GM12878 (cell line): ENCODE measurements around the gene BICRA. TPM values are rescaled to one million over a fixed set of nuclear protein-coding genes. Genes with fewer than 3 reads are reported as not detected.

ENCODE experiments used
- ATAC-seq: fragments of 200-7000 bp; cut with Tn5 transposase; 3 replicates; pipeline ENCODE4 v1.9.1; 2020; ENCODE audit warnings: mild to moderate bottlenecking, moderate library complexity
- BruUV-seq: library from RNA; stranded (reverse); fragments of 400-500 nt; replicated peaks from 2 replicates; lab custom pipeline; 2021; lab: Mats Ljungman, UMichigan
- CTCF ChIA-PET: fragments of 300-600 bp; sonication (Branson Sonifier 250); formaldehyde crosslinking; extraction: SDS; loops from one replicate; lab custom pipeline; 2021; ENCODE audit warnings: inconsistent platforms; lab: Yijun Ruan, JAX
- POLR2A ChIA-PET: fragments of 350-600 bp; formaldehyde crosslinking; extraction: SDS; loops from one replicate; lab custom pipeline; 2021; ENCODE audit warnings: inconsistent platforms; lab: Charles Lee
- RAD21 ChIA-PET: fragments of 300-600 bp; sonication (Branson Sonifier 250); formaldehyde crosslinking; loops from one replicate; lab custom pipeline; 2023; ENCODE audit warnings: antibody characterized with exemption; ENCODE audit not compliant: unreplicated experiment; lab: Charles Lee
- SMC1A ChIA-PET: fragments of 300-600 bp; sonication (Branson Sonifier 250); formaldehyde crosslinking; loops from one replicate; lab custom pipeline; 2023; ENCODE audit not compliant: unreplicated experiment, uncharacterized antibody; lab: Charles Lee
- DNase-seq: peaks from one replicate; pipeline ENCODE4 v3.0.0-alpha.2; 2011; ENCODE audit warnings: low read depth, low spot score
- FAIRE-seq: peaks from 3 replicates; lab custom pipeline; 2011; peaks lifted over from hg19 to GRCh38; lab: Jason Lieb, UNC
- H2AFZ ChIP-seq: 2 replicates; pipeline ENCODE4 v1.6.0; 2011; ENCODE audit warnings: low read depth, low read length, control low read depth; ENCODE audit not compliant: control insufficient read depth
- H3K27ac ChIP-seq: 2 replicates; pipeline ENCODE4 v1.5.1; 2011; ENCODE audit warnings: control low read depth; ENCODE audit not compliant: control insufficient read depth, insufficient read depth
- H3K27me3 ChIP-seq, 2 experiments: replicated peaks in 1 of 2; 2 replicates each; pipeline versions ENCODE4 v1.6.0 to v1.6.1; 2011; ENCODE audit warnings: low read length in 1 of 2; ENCODE audit not compliant: control insufficient read depth in 2 of 2, insufficient read depth in 2 of 2
- H3K36me3 ChIP-seq, 2 experiments: 2 replicates each; pipeline ENCODE4 v1.5.1; 2011; ENCODE audit warnings: low read length in 1 of 2; ENCODE audit not compliant: control insufficient read depth in 2 of 2, insufficient read depth in 2 of 2
- H3K4me1 ChIP-seq: 2 replicates; pipeline ENCODE4 v1.6.1; 2011; ENCODE audit warnings: mild to moderate bottlenecking, low read length, moderate library complexity, mixed read lengths; ENCODE audit not compliant: control insufficient read depth, insufficient read depth
- H3K4me2 ChIP-seq: 2 replicates; pipeline ENCODE4 v1.6.0; 2011; ENCODE audit warnings: control low read depth; ENCODE audit not compliant: control insufficient read depth, insufficient read depth
- H3K4me3 ChIP-seq: fragments of 200-600 bp; sonication (generic); 2 replicates; pipeline ENCODE4 v1.5.1; 2016
- H3K79me2 ChIP-seq: 2 replicates; pipeline ENCODE4 v1.6.0; 2011; ENCODE audit warnings: low read length; ENCODE audit not compliant: control insufficient read depth, insufficient read depth
- H3K9ac ChIP-seq: 2 replicates; pipeline ENCODE4 v1.8.0; 2011; ENCODE audit warnings: low read length, control low read depth, mixed read lengths; ENCODE audit not compliant: control insufficient read depth, insufficient read depth
- H3K9me3 ChIP-seq: replicated peaks from 3 replicates; pipeline ENCODE4 v1.5.1; 2011; ENCODE audit warnings: mild to moderate bottlenecking, low read length; ENCODE audit not compliant: control insufficient read depth, insufficient read depth
- H4K20me1 ChIP-seq: 2 replicates; pipeline ENCODE4 v1.6.0; 2011; ENCODE audit not compliant: control insufficient read depth, insufficient read depth
- BACH1 ChIP-seq: fragments of 450-650 bp; IDR thresholded peaks from 2 replicates; pipeline ENCODE4 v1.6.1; 2017; ENCODE audit warnings: mild to moderate bottlenecking, borderline replicate concordance
- CHD1 ChIP-seq: IDR thresholded peaks from 2 replicates; pipeline ENCODE4 v1.6.1; 2012; ENCODE audit warnings: low read depth, low read length, improper control_type of control experiment
- CTCF ChIP-seq, 3 experiments: IDR thresholded peaks in 2 of 3; conservative IDR thresholded peaks in 1 of 3; 2 replicates each; pipeline ENCODE4 v1.5.1; 2011; ENCODE audit warnings: low read depth in 3 of 3, low read length in 3 of 3, mild to moderate bottlenecking in 3 of 3, control low read depth in 2 of 3, moderate library complexity in 2 of 3, inconsistent platforms in 1 of 3, mixed read lengths in 1 of 3; ENCODE audit not compliant: control insufficient read depth in 2 of 3, insufficient read depth in 1 of 3; ENCODE audit errors: extremely low read depth in 1 of 3
- FOXM1 ChIP-seq: IDR thresholded peaks from 2 replicates; pipeline ENCODE4 v1.6.1; 2012; ENCODE audit warnings: low read depth, mild to moderate bottlenecking, inconsistent platforms, low read length, moderate library complexity
- HDAC6 ChIP-seq: fragments of 200-600 bp; sonication (generic); IDR thresholded peaks from one replicate; pipeline ENCODE4 v1.8.0; 2017; ENCODE audit warnings: antibody characterized with exemption; ENCODE audit not compliant: unreplicated experiment
- IKZF1 ChIP-seq: fragments of 450-650 bp; conservative IDR thresholded peaks from 2 replicates; pipeline ENCODE4 v1.6.1; 2017; ENCODE audit warnings: antibody characterized with exemption, mild to moderate bottlenecking
- PML ChIP-seq: IDR thresholded peaks from 2 replicates; pipeline ENCODE4 v1.6.1; 2012; ENCODE audit warnings: low read length, inconsistent platforms
- SIX5 ChIP-seq: IDR thresholded peaks from 2 replicates; pipeline ENCODE4 v1.6.1; 2011; ENCODE audit warnings: mild to moderate bottlenecking, low read depth, low read length, moderate library complexity; ENCODE audit not compliant: severe bottlenecking
- SKIL ChIP-seq: fragments of 450-650 bp; IDR thresholded peaks from 2 replicates; pipeline ENCODE4 v1.6.1; 2017; ENCODE audit warnings: mild to moderate bottlenecking, low read depth, inconsistent platforms; ENCODE audit not compliant: poor library complexity, severe bottlenecking
- TARDBP ChIP-seq: IDR thresholded peaks from 2 replicates; pipeline ENCODE4 v1.6.1; 2016; ENCODE audit warnings: borderline replicate concordance
- YBX1 ChIP-seq: fragments of 450-650 bp; IDR thresholded peaks from 2 replicates; pipeline ENCODE4 v1.6.1; 2016; ENCODE audit warnings: antibody characterized with exemption
- ZBTB40 ChIP-seq: fragments of 450-650 bp; IDR thresholded peaks from 2 replicates; pipeline ENCODE4 v1.6.1; 2016; ENCODE audit warnings: mild to moderate bottlenecking, moderate library complexity, borderline replicate concordance
- WGBS: methylation state at CpG from one replicate; pipeline ENCODE4 v1.1.6; 2016; ENCODE audit warnings: low lambda C conversion rate; ENCODE audit not compliant: insufficient replicate concordance, insufficient coverage; ENCODE audit errors: missing lambda C conversion rate; 5-methylcytosine and 5-hydroxymethylcytosine counted together
- in situ Hi-C: fragments of 300-500 bp; cut with MboI; formaldehyde crosslinking; loops from 9 replicates; pipeline ENCODE4 v1.14.3; 2018; ENCODE audit warnings: mixed read lengths
- intact Hi-C: fragments of 100-400 bp; cut with micrococcal nuclease; formaldehyde crosslinking; loops from one replicate; pipeline ENCODE4 v1.14.2; 2022; ENCODE audit not compliant: unreplicated experiment
- polyA plus RNA-seq, 11 experiments: library from polyadenylated mRNA; depleted of rRNA in 4 of 11; unstranded in 6 of 11; stranded (reverse) in 5 of 11; fragments of >200 nt; fragmentation: Nextera tagmentation in 4 of 11; fragmentation: Illumina TruSeq in 1 of 11; extraction: Ambion mirVana in 4 of 11; extraction: Trizol in 1 of 11; gene quantifications; 1 replicate in 1 of 11; 2 replicates in 10 of 11; pipeline versions ENCODE4 v1.2.1 to v1.2.3, GENCODE V29; 2011 to 2016; ENCODE audit warnings: inconsistent platforms in 2 of 11, missing spikeins in 2 of 11, low read depth in 1 of 11
- total RNA-seq, 4 experiments: library from RNA; depleted of rRNA in 3 of 4; stranded (reverse); fragments of >200 nt in 3 of 4; fragmentation: Illumina TruSeq in 1 of 4; extraction: Trizol in 1 of 4; gene quantifications; 2 replicates each; pipeline versions ENCODE4 v1.2.1 to v1.2.3, GENCODE V29; 2013 to 2021
- TF ChIP-seq, protein P1 (sequence below): fragments of 450-650 bp; IDR thresholded peaks from 2 replicates; pipeline ENCODE4 v1.6.1; 2016; ENCODE audit warnings: mild to moderate bottlenecking

BICRA gene
- total and polyA plus RNA-seq, 10 of the 15 experiments (the other 5 are each of a cell fraction or from before 2014, with no cell fraction given), result 0.11 to 15.3 (median 1.3) TPM

GRCh38 chr19:47614021-47614295 lies 5.0 kb downstream of the BICRA start:
- Histone ChIP-seq H3K79me2 (peaks cover 66% of the 10 kb centered on the region), H4K20me1 (peaks cover 7% of the 10 kb centered on the region), H3K27ac (no peak overlapping the region), H3K4me1 (peaks cover 20% of the 10 kb centered on the region), H3K4me2 (no peak overlapping the region), H3K9ac (no peak overlapping the region), H3K27me3 (no peaks in the 10 kb centered on the region), H3K36me3 (no peaks in the 10 kb centered on the region), H3K9me3 (no peaks in the 10 kb centered on the region; the same call in 2 of the 3 replicates), H3K4me3 (no peak overlapping the region), H2AFZ (no peak overlapping the region)
- RAD21 ChIA-PET, result no interaction called here
- no peak for DNase-seq
- CTCF ChIA-PET, result interaction anchor here (1.3 kb wide), 1 partner anchor 84 kb away, joined by 4 read pairs; no protein-coding TSS in a partner anchor
- no peak for ATAC-seq
- in situ Hi-C loops (no loop called here), intact Hi-C loops (no loop called here)
- SMC1A ChIA-PET, result no interaction called here
- WGBS, result 98% methylated on average over 3 of the region's 3 CpGs
- POLR2A ChIA-PET, result no interaction called here
- BruUV-seq, result no TSS peak
- FAIRE-seq, result no peak
- TF ChIP-seq ZBTB40 (no peak), TARDBP (no peak), FOXM1 (no peak), PML (no peak), IKZF1 (no peak), CHD1 (no peak), SIX5 (no peak), YBX1 (no peak), BACH1 (no peak), SKIL (no peak), HDAC6 (no peak), CTCF (IDR thresholded peaks at IDR 0.05 in 2 of 3, conservative IDR thresholded peaks at IDR 0.05 in 1 of 3; ENCODE audit: control insufficient read depth in 2 of 3, extremely low read depth in 1 of 3, insufficient read depth in 1 of 3, low read depth in 3 of 3, low read length in 3 of 3) (no peak)
- TF ChIP-seq, protein P1, sequence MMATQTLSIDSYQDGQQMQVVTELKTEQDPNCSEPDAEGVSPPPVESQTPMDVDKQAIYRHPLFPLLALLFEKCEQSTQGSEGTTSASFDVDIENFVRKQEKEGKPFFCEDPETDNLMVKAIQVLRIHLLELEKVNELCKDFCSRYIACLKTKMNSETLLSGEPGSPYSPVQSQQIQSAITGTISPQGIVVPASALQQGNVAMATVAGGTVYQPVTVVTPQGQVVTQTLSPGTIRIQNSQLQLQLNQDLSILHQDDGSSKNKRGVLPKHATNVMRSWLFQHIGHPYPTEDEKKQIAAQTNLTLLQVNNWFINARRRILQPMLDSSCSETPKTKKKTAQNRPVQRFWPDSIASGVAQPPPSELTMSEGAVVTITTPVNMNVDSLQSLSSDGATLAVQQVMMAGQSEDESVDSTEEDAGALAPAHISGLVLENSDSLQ, result no peak
